ENCODE results near the gene COL4A2.
A peak's percentile ranks its signal among the peaks of the same experiment; 100 is the strongest.
"Not testable (repeated sequence)": the region's sequence is repeated elsewhere in the genome, so short reads cannot be mapped to it uniquely, and the experiment has no call there.

The COL4A2 gene

GRCh38 chr13:110448230-110448629, 141.1 kb downstream of the COL4A2 start:
- no peak for FAIRE-seq
- no peak for DNase-seq (ENCODE audit: insufficient read length)
- TF ChIP-seq TAF1 (IDR thresholded peaks at IDR 0.05; ENCODE audit: borderline replicate concordance, low read depth, low read length) (no peak), POLR2A (IDR thresholded peaks at IDR 0.05; ENCODE audit: low read depth, low read length) (no peak), POLR2AphosphoS5 (IDR thresholded peaks at IDR 0.05; ENCODE audit: low read depth, low read length) (no peak)

- FAIRE-seq: no peak
- DNase-seq (ENCODE audit: insufficient read length): no peak
- TF ChIP-seq POLR2A (IDR thresholded peaks at IDR 0.05; ENCODE audit: low read depth, low read length): no peak
Measured at GRCh38 chr13:110448677-110449076, 141.6 kb downstream of the COL4A2 start.

- no peak for TF ChIP-seq POLR2AphosphoS5 (IDR thresholded peaks at IDR 0.05; ENCODE audit: low read depth, low read length)
- no peak for TF ChIP-seq TAF1 (IDR thresholded peaks at IDR 0.05; ENCODE audit: borderline replicate concordance, low read depth, low read length)
- TF ChIP-seq POLR2A (IDR thresholded peaks at IDR 0.05; ENCODE audit: low read depth, low read length): no peak
- DNase-seq (ENCODE audit: insufficient read length): no peak
- FAIRE-seq: no peak
Measured at GRCh38 chr13:110449219-110450015, 142.3 kb downstream of the COL4A2 start.

GRCh38 chr13:110450016-110450900, 143.2 kb downstream of the COL4A2 start:
- FAIRE-seq (no peak), DNase-seq (ENCODE audit: insufficient read length) (no peak)
- TF ChIP-seq POLR2A (IDR thresholded peaks at IDR 0.05; ENCODE audit: low read depth, low read length): no peak
- no peak for TF ChIP-seq POLR2AphosphoS5 (IDR thresholded peaks at IDR 0.05; ENCODE audit: low read depth, low read length)
- no peak for TF ChIP-seq TAF1 (IDR thresholded peaks at IDR 0.05; ENCODE audit: borderline replicate concordance, low read depth, low read length)

- TF ChIP-seq TAF1 (IDR thresholded peaks at IDR 0.05; ENCODE audit: borderline replicate concordance, low read depth, low read length) (no peak), POLR2AphosphoS5 (IDR thresholded peaks at IDR 0.05; ENCODE audit: low read depth, low read length) (no peak), POLR2A (IDR thresholded peaks at IDR 0.05; ENCODE audit: low read depth, low read length) (no peak)
- FAIRE-seq (no peak), DNase-seq (ENCODE audit: insufficient read length) (no peak)
Measured at GRCh38 chr13:110450941-110451730, 144.1 kb downstream of the COL4A2 start.

- DNase-seq (ENCODE audit: insufficient read length); FAIRE-seq: not testable (repeated sequence)
Measured at GRCh38 chr13:110453091-110453490, 146.0 kb downstream of the COL4A2 start.

- TF ChIP-seq TAF1 (IDR thresholded peaks at IDR 0.05; ENCODE audit: borderline replicate concordance, low read depth, low read length) (no peak), POLR2AphosphoS5 (IDR thresholded peaks at IDR 0.05; ENCODE audit: low read depth, low read length) (no peak), POLR2A (IDR thresholded peaks at IDR 0.05; ENCODE audit: low read depth, low read length) (no peak)
- no peak for DNase-seq (ENCODE audit: insufficient read length)
- FAIRE-seq: no peak
Measured at GRCh38 chr13:110453797-110454196, 146.7 kb downstream of the COL4A2 start.

- FAIRE-seq: no peak
- no peak for DNase-seq (ENCODE audit: insufficient read length)
- TF ChIP-seq POLR2A (IDR thresholded peaks at IDR 0.05; ENCODE audit: low read depth, low read length): no peak
- no peak for TF ChIP-seq TAF1 (IDR thresholded peaks at IDR 0.05; ENCODE audit: borderline replicate concordance, low read depth, low read length)
- no peak for TF ChIP-seq POLR2AphosphoS5 (IDR thresholded peaks at IDR 0.05; ENCODE audit: low read depth, low read length)
Measured at GRCh38 chr13:110454227-110454859, 147.3 kb downstream of the COL4A2 start.

GRCh38 chr13:110454956-110455355, 147.9 kb downstream of the COL4A2 start:
- FAIRE-seq (no peak), DNase-seq (ENCODE audit: insufficient read length) (no peak)
- TF ChIP-seq POLR2A (IDR thresholded peaks at IDR 0.05; ENCODE audit: low read depth, low read length) (no peak), TAF1 (IDR thresholded peaks at IDR 0.05; ENCODE audit: borderline replicate concordance, low read depth, low read length) (no peak), POLR2AphosphoS5 (IDR thresholded peaks at IDR 0.05; ENCODE audit: low read depth, low read length) (no peak)

GRCh38 chr13:110455444-110455843, 148.4 kb downstream of the COL4A2 start:
- TF ChIP-seq POLR2A (IDR thresholded peaks at IDR 0.05; ENCODE audit: low read depth, low read length): no peak
- TF ChIP-seq POLR2AphosphoS5 (IDR thresholded peaks at IDR 0.05; ENCODE audit: low read depth, low read length): no peak
- TF ChIP-seq TAF1 (IDR thresholded peaks at IDR 0.05; ENCODE audit: borderline replicate concordance, low read depth, low read length): no peak
- no peak for DNase-seq (ENCODE audit: insufficient read length)
- FAIRE-seq: no peak

- TF ChIP-seq TAF1 (IDR thresholded peaks at IDR 0.05; ENCODE audit: borderline replicate concordance, low read depth, low read length) (no peak), POLR2A (IDR thresholded peaks at IDR 0.05; ENCODE audit: low read depth, low read length) (no peak), POLR2AphosphoS5 (IDR thresholded peaks at IDR 0.05; ENCODE audit: low read depth, low read length) (no peak)
- FAIRE-seq (peak; percentile 96), DNase-seq (ENCODE audit: insufficient read length) (peak; percentile 85)
Measured at GRCh38 chr13:110455941-110456340, 148.9 kb downstream of the COL4A2 start.
